OCI-LY1 (cell line): Measurements from ENCODE around the gene TLR6.
A peak's percentile ranks its signal among the peaks of the same experiment; 100 is the strongest.

Experiments
- H2AFZ ChIP-seq: fragments of 200-600 bp; sonication (generic), shearing (Covaris generic); 2 replicates; pipeline ENCODE4 v1.6.0; 2014; ENCODE audit warnings: antibody characterized with exemption, mild to moderate bottlenecking, low read length
- H3F3A ChIP-seq: fragments of 200-600 bp; sonication (generic), shearing (Covaris generic); 2 replicates; pipeline ENCODE4 v1.6.0; 2014; ENCODE audit warnings: mild to moderate bottlenecking, antibody characterized with exemption, low read length, moderate library complexity; ENCODE audit not compliant: insufficient read depth
- H3K27ac ChIP-seq: fragments of 200-600 bp; sonication (generic); 2 replicates; pipeline ENCODE4 v1.5.1; 2014; ENCODE audit warnings: low read length, mixed run types, mild to moderate bottlenecking, low read depth; ENCODE audit not compliant: poor library complexity, severe bottlenecking
- H3K27me3 ChIP-seq: fragments of 200-600 bp; sonication (generic); 2 replicates; pipeline ENCODE4 v1.6.0; 2014; ENCODE audit warnings: antibody characterized with exemption, mild to moderate bottlenecking, low read length, moderate library complexity; ENCODE audit not compliant: insufficient read depth
- H3K36me3 ChIP-seq: fragments of 200-600 bp; sonication (generic); 2 replicates; pipeline ENCODE4 v1.6.1; 2014; ENCODE audit warnings: mild to moderate bottlenecking, antibody characterized with exemption, low read length, moderate library complexity, mixed read lengths; ENCODE audit not compliant: insufficient read depth
- H3K4me1 ChIP-seq: fragments of 200-600 bp; sonication (generic); 2 replicates; pipeline ENCODE4 v1.5.1; 2014; ENCODE audit warnings: mild to moderate bottlenecking, low read length, moderate library complexity; ENCODE audit not compliant: insufficient read depth, severe bottlenecking
- H3K4me2 ChIP-seq: fragments of 200-600 bp; sonication (generic), shearing (Covaris generic); 2 replicates; pipeline ENCODE4 v1.6.1; 2014; ENCODE audit warnings: low read length
- H3K4me3 ChIP-seq: fragments of 200-600 bp; sonication (generic); 2 replicates; pipeline ENCODE4 v1.5.1; 2014; ENCODE audit warnings: low read length, low read depth, mild to moderate bottlenecking, mixed read lengths; ENCODE audit not compliant: poor library complexity, severe bottlenecking
- H3K79me2 ChIP-seq: fragments of 200-600 bp; shearing (Covaris generic); 2 replicates; pipeline ENCODE4 v1.6.1; 2016; ENCODE audit warnings: mixed run types, low read length, mixed read lengths; ENCODE audit not compliant: insufficient read depth
- H3K9ac ChIP-seq: fragments of 200-600 bp; sonication (generic), shearing (Covaris generic); 2 replicates; pipeline ENCODE4 v1.6.1; 2014; ENCODE audit warnings: mild to moderate bottlenecking, low read length, mixed read lengths
- H3K9me2 ChIP-seq: fragments of 200-600 bp; sonication (generic), shearing (Covaris generic); 2 replicates; pipeline ENCODE4 v1.6.1; 2014; ENCODE audit warnings: low read depth, mild to moderate bottlenecking, low read length, mixed read lengths
- H3K9me3 ChIP-seq: fragments of 200-600 bp; shearing (Covaris generic); 2 replicates; pipeline ENCODE4 v1.6.1; 2014; ENCODE audit warnings: low read length, mixed read lengths
- H4K20me1 ChIP-seq: fragments of 200-600 bp; sonication (generic), shearing (Covaris generic); 2 replicates; pipeline ENCODE4 v1.6.0; 2016; ENCODE audit warnings: mild to moderate bottlenecking, low read length; ENCODE audit not compliant: insufficient read depth
- CTCF ChIP-seq: fragments of 200-600 bp; sonication (generic), shearing (Covaris generic); IDR thresholded peaks from 2 replicates; pipeline ENCODE4 v1.5.1; 2017; ENCODE audit warnings: mild to moderate bottlenecking, antibody characterized with exemption, low read length, moderate library complexity, mixed read lengths
- EZH2 ChIP-seq: fragments of 200-600 bp; sonication (generic), shearing (Covaris generic); IDR thresholded peaks from 2 replicates; pipeline ENCODE4 v1.8.0; 2017; ENCODE audit warnings: borderline replicate concordance, mixed run types, mild to moderate bottlenecking, antibody characterized with exemption, low read length, moderate library complexity, mixed read lengths

The TLR6 gene

GRCh38 chr4:38856046-38856445 lies 571 bp downstream of the TLR6 start:
- Histone ChIP-seq H4K20me1 (no peaks in the 10 kb centered on the region), H3K4me3 (peak overlapping the region; percentile 72), H3K27ac (peak overlapping the region; percentile 95), H3K4me2 (peak overlapping the region; percentile 82), H3K79me2 (peaks cover 26% of the 10 kb centered on the region), H2AFZ (no peak overlapping the region), H3K4me1 (peaks cover 62% of the 10 kb centered on the region), H3K9me2 (no peaks in the 10 kb centered on the region), H3K9me3 (no peaks in the 10 kb centered on the region), H3K9ac (peak overlapping the region; percentile 87), H3K27me3 (no peaks in the 10 kb centered on the region), H3K36me3 (no peaks in the 10 kb centered on the region), H3F3A (no peaks in the 10 kb centered on the region)
- TF ChIP-seq CTCF (no peak), EZH2 (no peak)

GRCh38 chr4:38855466-38855865 lies 1.2 kb downstream of the TLR6 start:
- H3K9me3 ChIP-seq = no peaks in the 10 kb centered on the region
- H3K36me3 ChIP-seq = no peaks in the 10 kb centered on the region
- 0 out of 2 replicates have a peak overlapping the region, but pooled peaks have one; percentile 11 for H2AFZ ChIP-seq
- no peaks in the 10 kb centered on the region for H3K27me3 ChIP-seq
- H3K4me3 ChIP-seq = peak overlapping the region; percentile 72
- peaks cover 59% of the 10 kb centered on the region for H3K4me1 ChIP-seq
- TF ChIP-seq EZH2 (no peak), CTCF (no peak)
- peaks cover 26% of the 10 kb centered on the region for H3K79me2 ChIP-seq
- H4K20me1 ChIP-seq = no peaks in the 10 kb centered on the region
- H3K9ac ChIP-seq = peak overlapping the region; percentile 87
- no peaks in the 10 kb centered on the region for H3F3A ChIP-seq
- no peaks in the 10 kb centered on the region for H3K9me2 ChIP-seq
- peak overlapping the region; percentile 82 for H3K4me2 ChIP-seq
- H3K27ac ChIP-seq = peak overlapping the region; percentile 95

- no peak for TF ChIP-seq EZH2
- no peak for TF ChIP-seq CTCF
- Histone ChIP-seq H3K4me2 (no peak overlapping the region), H3K79me2 (peaks cover 4% of the 10 kb centered on the region), H4K20me1 (no peaks in the 10 kb centered on the region), H3K4me3 (no peak overlapping the region), H3K4me1 (peaks cover 5% of the 10 kb centered on the region), H3K9ac (no peak overlapping the region), H3K27me3 (no peaks in the 10 kb centered on the region), H3F3A (no peaks in the 10 kb centered on the region), H2AFZ (no peak overlapping the region), H3K27ac (no peak overlapping the region), H3K9me3 (no peaks in the 10 kb centered on the region), H3K36me3 (peaks cover 28% of the 10 kb centered on the region), H3K9me2 (no peaks in the 10 kb centered on the region)
These were observed 10.6 kb downstream of the TLR6 start for GRCh38 chr4:38846015-38846414.
